Endometrial microvascular endothelial cells (primary cell): ENCODE data around the gene MRPL28. TPM values are rescaled to one million over a fixed set of nuclear protein-coding genes. Genes with fewer than 3 reads are reported as not detected.

Source experiments
- in situ Hi-C: cut with HindIII; loops from 2 replicates; pipeline ENCODE4 v1.10.0; 2017; ENCODE audit warnings: low sequenced_read_pairs, low pct_unique_long_range_greater_than_20kb; ENCODE audit errors: inconsistent ontology term
- total RNA-seq: library from RNA; depleted of rRNA; stranded (reverse); fragments of >200 nt; gene quantifications from one replicate; pipeline ENCODE4 v1.2.3, GENCODE V29; 2015; ENCODE audit errors: inconsistent ontology term

The MRPL28 gene
- total RNA-seq, 1 donor from 2014 or later: 153 TPM

- in situ Hi-C loops: no loop called here
Observed at GRCh38 chr16:330741-331140, 39.6 kb downstream of the MRPL28 start.

GRCh38 chr16:325375-326145 lies 44.8 kb downstream of the MRPL28 start:
- in situ Hi-C loops: no loop called here

- in situ Hi-C loops: no loop called here
Observed at GRCh38 chr16:324451-325334, 45.6 kb downstream of the MRPL28 start.

GRCh38 chr16:324201-324450 lies 46.2 kb downstream of the MRPL28 start:
- in situ Hi-C loops: no loop called here

GRCh38 chr16:322476-323143 lies 47.7 kb downstream of the MRPL28 start:
- in situ Hi-C loops: no loop called here

- in situ Hi-C loops: no loop called here
Observed at GRCh38 chr16:321532-321931, 48.8 kb downstream of the MRPL28 start.

GRCh38 chr16:320206-320605 lies 50.1 kb downstream of the MRPL28 start:
- in situ Hi-C loops: no loop called here

- in situ Hi-C loops: no loop called here
Observed at GRCh38 chr16:318628-319027, 51.7 kb downstream of the MRPL28 start.

GRCh38 chr16:317583-317982 lies 52.8 kb downstream of the MRPL28 start:
- in situ Hi-C loops: no loop called here

Other genes starting within 250 kb of the MRPL28 start
- 15.9 TPM for gene NPRL3, start 231.9 kb downstream of the MRPL28 start, total RNA-seq
- not detected for gene HBZ, start 217.9 kb downstream of the MRPL28 start, total RNA-seq
- not detected for gene HBM, start 204.6 kb downstream of the MRPL28 start, total RNA-seq
- gene HBA2, start 197.7 kb downstream of the MRPL28 start, total RNA-seq: not detected
- not detected for gene HBA1, start 193.9 kb downstream of the MRPL28 start, total RNA-seq
- gene HBQ1, start 190.1 kb downstream of the MRPL28 start, total RNA-seq: not detected
- gene LUC7L, start 141.1 kb downstream of the MRPL28 start, total RNA-seq: 45.2 TPM
- gene FAM234A, start 135.7 kb downstream of the MRPL28 start, total RNA-seq: 89.3 TPM
- 1.2 TPM for gene RGS11, start 94.6 kb downstream of the MRPL28 start, total RNA-seq
- not detected for gene ARHGDIG, start 89.9 kb downstream of the MRPL28 start, total RNA-seq
- gene PDIA2, start 87.4 kb downstream of the MRPL28 start, total RNA-seq: 0.28 TPM
- gene AXIN1, start 17.8 kb downstream of the MRPL28 start, total RNA-seq: 16.4 TPM
- gene PGAP6, start 11.4 kb upstream of the MRPL28 start, total RNA-seq: 64.2 TPM
- gene NME4, start 26.7 kb upstream of the MRPL28 start, total RNA-seq: 92.3 TPM
- gene DECR2, start 31.3 kb upstream of the MRPL28 start, total RNA-seq: 17.3 TPM
- gene RAB11FIP3, start 55.1 kb upstream of the MRPL28 start, total RNA-seq: 41.7 TPM
- 60.2 TPM for gene CAPN15, start 157.2 kb upstream of the MRPL28 start, total RNA-seq
- not detected for gene PRR35, start 189.9 kb upstream of the MRPL28 start, total RNA-seq
- gene NHLRC4, start 196.5 kb upstream of the MRPL28 start, total RNA-seq: not detected
- gene PIGQ, start 199.4 kb upstream of the MRPL28 start, total RNA-seq: 29.1 TPM
- 9.9 TPM for gene RAB40C, start 219.5 kb upstream of the MRPL28 start, total RNA-seq